NCI-H146 treated with DMSO at 0.1 percent for 48 hours (cell line): ENCODE data around the gene EXOC4.
"Not testable (repeated sequence)": the region's sequence is repeated elsewhere in the genome, so short reads cannot be mapped to it uniquely, and the experiment has no call there.

ENCODE experiments used
- DNase-seq: peaks from one replicate; lab custom pipeline; 2025; ENCODE audit not compliant: unreplicated experiment; lab: John Stamatoyannopoulos, UW

The EXOC4 gene

GRCh38 chr7:133779538-133779937 lies 526.7 kb downstream of the EXOC4 start:
- DNase-seq: not testable (repeated sequence)

DNA sequence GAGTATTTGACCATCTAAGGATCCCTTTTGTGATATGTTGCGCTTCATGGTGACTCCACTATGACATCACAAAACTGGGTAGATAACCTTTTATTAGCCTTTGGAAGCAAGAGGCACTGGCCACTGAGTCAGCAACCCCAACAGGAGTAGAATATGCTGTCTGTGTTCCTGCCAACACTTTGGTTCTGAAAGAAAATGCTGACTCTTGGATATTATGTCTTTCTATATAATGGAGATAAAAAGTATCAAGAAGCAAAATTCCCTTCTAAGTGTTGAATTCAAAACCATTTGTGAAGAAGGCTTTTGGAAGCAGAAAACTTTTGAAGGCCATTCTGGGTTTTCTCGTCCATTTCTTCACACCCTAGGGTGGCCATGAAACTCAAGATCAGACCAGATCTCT lies 528.0 kb downstream of the EXOC4 start:
- DNase-seq: no peak

- DNase-seq: no peak
Observed at GRCh38 chr7:133781486-133782090, 528.7 kb downstream of the EXOC4 start.

DNA sequence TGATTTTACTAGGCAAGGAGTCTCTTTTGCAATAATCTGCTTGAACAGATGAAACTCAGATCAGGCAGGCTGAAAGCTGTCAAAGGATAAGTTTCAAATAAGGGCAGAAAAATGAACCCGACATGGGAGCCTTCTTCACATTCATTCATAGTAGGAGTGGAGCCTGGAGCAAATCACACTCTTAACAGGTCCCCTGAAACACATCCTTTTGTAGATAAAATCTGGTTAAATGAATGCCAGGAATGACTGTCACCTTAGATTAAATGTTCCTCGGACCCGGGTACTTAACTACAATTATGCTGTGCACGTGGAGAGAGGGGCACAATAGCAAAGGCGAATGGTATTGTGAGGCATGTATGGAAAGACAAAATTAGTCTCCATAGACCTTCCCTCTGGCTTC lies 529.6 kb downstream of the EXOC4 start:
- DNase-seq: no peak

- DNase-seq: no peak
Observed at GRCh38 chr7:133783276-133783675, 530.4 kb downstream of the EXOC4 start.

- no peak for DNase-seq
Observed at GRCh38 chr7:133784486-133785001, 531.7 kb downstream of the EXOC4 start.

- no peak for DNase-seq
Observed at GRCh38 chr7:133786401-133786937, 533.6 kb downstream of the EXOC4 start.

DNA sequence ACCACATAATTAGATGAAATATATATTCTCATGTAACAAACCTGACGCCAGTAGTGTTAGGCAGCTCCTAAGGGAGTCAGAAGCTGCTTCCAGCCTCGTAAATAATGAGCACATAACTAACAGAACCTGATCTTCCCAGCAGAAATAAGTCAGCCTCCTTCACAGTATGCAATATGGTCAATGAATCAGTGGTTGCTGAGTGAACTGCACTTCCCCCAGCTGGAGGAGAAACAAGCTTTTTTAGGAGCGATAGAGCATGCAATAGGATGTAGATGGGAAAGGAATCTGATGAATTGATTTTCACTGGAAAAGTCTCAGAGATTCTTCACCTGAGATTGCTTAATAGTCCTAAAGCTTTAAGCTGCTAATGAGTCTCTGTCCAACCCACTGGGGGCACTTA lies 537.1 kb downstream of the EXOC4 start:
- no peak for DNase-seq

GRCh38 chr7:133790911-133791310 lies 538.0 kb downstream of the EXOC4 start:
- DNase-seq: no peak

- DNase-seq: no peak
Observed at GRCh38 chr7:133794479-133794878, 541.6 kb downstream of the EXOC4 start.

DNA sequence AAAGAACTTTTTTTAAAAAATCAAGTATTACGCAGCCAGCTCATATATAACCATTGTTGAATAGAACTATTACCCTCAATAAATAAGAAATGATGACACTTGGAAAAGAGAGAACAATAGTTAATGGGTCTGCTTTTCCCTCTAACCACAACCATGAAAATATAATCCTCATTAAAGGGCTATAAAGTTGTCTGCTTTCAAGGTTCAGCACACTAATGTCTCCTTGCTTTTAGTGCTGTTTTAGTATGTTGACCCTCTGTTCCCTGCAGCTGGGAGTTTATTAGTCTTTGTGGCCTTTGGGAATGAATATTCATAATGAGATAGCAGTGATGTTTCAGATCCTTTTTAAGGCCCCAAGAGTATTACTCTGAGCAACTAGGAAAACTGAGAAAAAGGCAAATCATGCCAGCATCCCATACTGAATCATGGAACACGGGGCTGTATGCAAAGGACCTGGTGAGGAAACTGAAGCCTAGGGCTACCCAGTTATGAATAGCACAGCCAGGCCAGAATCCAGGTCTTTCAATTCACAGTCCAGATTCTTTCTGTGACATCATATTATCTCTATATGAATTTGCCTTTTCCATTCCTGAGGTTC lies 542.3 kb downstream of the EXOC4 start:
- DNase-seq: no peak

GRCh38 chr7:133796782-133797745 lies 544.2 kb downstream of the EXOC4 start:
- no peak for DNase-seq

- no peak for DNase-seq
Observed at GRCh38 chr7:133797818-133798520, 545.1 kb downstream of the EXOC4 start.

GRCh38 chr7:133801341-133801740 lies 548.5 kb downstream of the EXOC4 start:
- DNase-seq: no peak

- no peak for DNase-seq
Observed at GRCh38 chr7:133804127-133804526, 551.2 kb downstream of the EXOC4 start.

DNA sequence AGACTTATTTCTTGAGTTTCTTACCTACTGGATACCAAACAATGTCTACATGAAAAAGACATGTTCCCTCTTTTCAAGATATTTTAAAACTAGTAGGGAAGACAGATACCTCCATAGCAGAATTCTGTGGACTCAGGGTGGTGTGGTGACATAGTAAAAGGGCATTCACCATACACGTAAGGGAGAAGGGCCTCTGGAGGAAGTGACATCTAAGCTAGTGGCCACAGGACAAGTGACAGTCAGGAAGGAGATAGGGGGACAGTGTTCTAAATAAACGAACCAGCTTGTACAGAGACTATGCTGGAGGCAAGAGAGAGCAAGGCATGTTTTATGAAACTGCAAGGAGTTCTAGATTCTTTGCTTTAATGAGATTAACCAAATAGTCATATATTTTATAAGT lies 552.5 kb downstream of the EXOC4 start:
- no peak for DNase-seq

- no peak for DNase-seq
Observed at GRCh38 chr7:133807624-133808492, 555.0 kb downstream of the EXOC4 start.

DNA sequence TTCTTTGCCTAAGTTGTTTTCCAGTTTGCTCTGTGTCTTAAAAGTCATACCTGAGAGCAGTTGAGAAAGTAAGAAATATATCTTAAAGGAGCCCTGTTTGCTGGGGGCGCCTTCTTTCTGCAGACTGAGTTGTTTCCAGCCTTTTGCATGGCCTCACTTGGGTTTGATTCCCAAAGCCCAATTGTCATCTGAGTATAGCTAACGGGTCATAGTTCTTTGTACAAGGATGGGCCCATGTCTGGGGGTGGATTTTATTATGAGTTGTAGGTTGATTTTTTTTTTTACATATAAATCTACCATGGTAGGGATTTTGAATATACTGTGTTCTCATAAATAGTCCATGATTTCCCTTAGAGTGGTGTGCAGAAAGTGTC lies 555.6 kb downstream of the EXOC4 start:
- DNase-seq: no peak

- DNase-seq: no peak
Observed at GRCh38 chr7:133812877-133813276, 560.0 kb downstream of the EXOC4 start.

- DNase-seq: no peak
Observed at GRCh38 chr7:133815611-133816210, 562.8 kb downstream of the EXOC4 start.
